Measurements from ENCODE around the gene SORCS2. TPM values are rescaled to one million over a fixed set of nuclear protein-coding genes. Genes with fewer than 3 reads are reported as not detected.

SORCS2 gene
- total RNA-seq, 4 donors from 2014 or later = 0.48 to 1.8 (median 0.68) TPM; not detected in 1

- Histone ChIP-seq H3K9me3 (no peaks in the 10 kb centered on the region), H3K4me3 (no peak overlapping the region), H3K4me1 (no peaks in the 10 kb centered on the region), H3K27ac (no peak overlapping the region), H3K27me3 (no peaks in the 10 kb centered on the region), H3K36me3 (no peaks in the 10 kb centered on the region)
- in situ Hi-C loops (cut with MboI; ENCODE audit: low pct_ligation_motif_present in 1 of 4, low pct_unique_long_range_greater_than_20kb in 1 of 4, low sequenced_read_pairs in 3 of 4) (loop anchor here in 2 of 4 donors (25.0 kb wide), 1 partner anchor 522 kb away; the partner anchor contains the start of gene SORCS2 (in 2 of the 2)), intact Hi-C loops (cut with DNase I; ENCODE audit: low total_unique reads) (no loop called here)
- no peak for DNase-seq
- TF ChIP-seq CTCF (IDR thresholded peaks at IDR 0.05) (no peak), POLR2AphosphoS5 (IDR thresholded peaks at IDR 0.05) (no peak), EP300 (IDR thresholded peaks at IDR 0.05; ENCODE audit: low read depth) (no peak), POLR2A (IDR thresholded peaks at IDR 0.05) (no peak)
- 68% methylated on average over 15 of the region's 15 CpGs; no CpG with 5 or more reads in 1 of the 2 donors for WGBS, 2 donors (ENCODE audit: low coverage in 1 of 2)
Measured at GRCh38 chr4:7708981-7709380, 516.6 kb downstream of the SORCS2 start.

GRCh38 chr4:7709431-7709830, 517.1 kb downstream of the SORCS2 start:
- 86% methylated on average over 6 of the region's 6 CpGs; no CpG with 5 or more reads in 1 of the 2 donors for WGBS, 2 donors (ENCODE audit: low coverage in 1 of 2)
- no peaks in the 10 kb centered on the region for H3K27me3 ChIP-seq
- H3K4me1 ChIP-seq = no peaks in the 10 kb centered on the region
- TF ChIP-seq EP300 (IDR thresholded peaks at IDR 0.05; ENCODE audit: low read depth) = no peak
- in situ Hi-C loops (cut with MboI; ENCODE audit: low pct_ligation_motif_present in 1 of 4, low pct_unique_long_range_greater_than_20kb in 1 of 4, low sequenced_read_pairs in 3 of 4) = loop anchor here in 2 of 4 donors (25.0 kb wide), 1 partner anchor 522 kb away; the partner anchor contains the start of gene SORCS2 (in 2 of the 2)
- intact Hi-C loops (cut with DNase I; ENCODE audit: low total_unique reads) = no loop called here
- no peak for DNase-seq
- no peaks in the 10 kb centered on the region for H3K9me3 ChIP-seq
- H3K4me3 ChIP-seq = no peak overlapping the region
- H3K36me3 ChIP-seq = no peaks in the 10 kb centered on the region
- H3K27ac ChIP-seq = no peak overlapping the region

- in situ Hi-C loops (cut with MboI; ENCODE audit: low pct_ligation_motif_present in 1 of 4, low pct_unique_long_range_greater_than_20kb in 1 of 4, low sequenced_read_pairs in 3 of 4) = loop anchor here in 2 of 4 donors (25.0 kb wide), 1 partner anchor 523 kb away; the partner anchor contains the start of gene SORCS2 (in 2 of the 2)
- no peak overlapping the region for H3K27ac ChIP-seq
- H3K9me3 ChIP-seq = no peaks in the 10 kb centered on the region
- no peak for DNase-seq
- 84% methylated on average over 10 of the region's 11 CpGs; no CpG with 5 or more reads in 1 of the 2 donors for WGBS, 2 donors (ENCODE audit: low coverage in 1 of 2)
- H3K27me3 ChIP-seq = no peaks in the 10 kb centered on the region
- H3K4me3 ChIP-seq = no peak overlapping the region
- H3K36me3 ChIP-seq = no peaks in the 10 kb centered on the region
- intact Hi-C loops (cut with DNase I; ENCODE audit: low total_unique reads) = loop anchor here (5.0 kb wide), 1 partner anchor 578 kb away; no protein-coding TSS in a partner anchor
- TF ChIP-seq POLR2AphosphoS5 (IDR thresholded peaks at IDR 0.05) (no peak), CTCF (IDR thresholded peaks at IDR 0.05) (no peak), POLR2A (IDR thresholded peaks at IDR 0.05) (no peak), EP300 (IDR thresholded peaks at IDR 0.05; ENCODE audit: low read depth) (no peak)
- no peaks in the 10 kb centered on the region for H3K4me1 ChIP-seq
Measured at GRCh38 chr4:7710126-7710525, 517.8 kb downstream of the SORCS2 start.

GRCh38 chr4:7710576-7711306, 518.4 kb downstream of the SORCS2 start:
- Histone ChIP-seq H3K4me1 (no peaks in the 10 kb centered on the region), H3K27ac (no peak overlapping the region), H3K9me3 (no peaks in the 10 kb centered on the region), H3K36me3 (no peaks in the 10 kb centered on the region), H3K4me3 (no peak overlapping the region), H3K27me3 (no peaks in the 10 kb centered on the region)
- TF ChIP-seq POLR2AphosphoS5 (IDR thresholded peaks at IDR 0.05) (no peak), EP300 (IDR thresholded peaks at IDR 0.05; ENCODE audit: low read depth) (no peak), CTCF (IDR thresholded peaks at IDR 0.05) (no peak), POLR2A (IDR thresholded peaks at IDR 0.05) (no peak)
- in situ Hi-C loops (cut with MboI; ENCODE audit: low pct_ligation_motif_present in 1 of 4, low pct_unique_long_range_greater_than_20kb in 1 of 4, low sequenced_read_pairs in 3 of 4) (loop anchor here in 2 of 4 donors (25.0 kb wide), 1 partner anchor 523 kb away; the partner anchor contains the start of gene SORCS2 (in 2 of the 2)), intact Hi-C loops (cut with DNase I; ENCODE audit: low total_unique reads) (loop anchor here (5.0 kb wide), 1 partner anchor 578 kb away; no protein-coding TSS in a partner anchor)
- no peak for DNase-seq
- 80 to 88% methylated on average over 1 to 21 of the region's 21 CpGs for WGBS, 2 donors (ENCODE audit: low coverage in 1 of 2)
